GM03348 (cell line): ENCODE data around the gene TGM2.

Source experiments
- DNase-seq: peaks from one replicate; pipeline ENCODE4 v3.0.0; 2012; ENCODE audit warnings: low spot score

TGM2 gene

DNA sequence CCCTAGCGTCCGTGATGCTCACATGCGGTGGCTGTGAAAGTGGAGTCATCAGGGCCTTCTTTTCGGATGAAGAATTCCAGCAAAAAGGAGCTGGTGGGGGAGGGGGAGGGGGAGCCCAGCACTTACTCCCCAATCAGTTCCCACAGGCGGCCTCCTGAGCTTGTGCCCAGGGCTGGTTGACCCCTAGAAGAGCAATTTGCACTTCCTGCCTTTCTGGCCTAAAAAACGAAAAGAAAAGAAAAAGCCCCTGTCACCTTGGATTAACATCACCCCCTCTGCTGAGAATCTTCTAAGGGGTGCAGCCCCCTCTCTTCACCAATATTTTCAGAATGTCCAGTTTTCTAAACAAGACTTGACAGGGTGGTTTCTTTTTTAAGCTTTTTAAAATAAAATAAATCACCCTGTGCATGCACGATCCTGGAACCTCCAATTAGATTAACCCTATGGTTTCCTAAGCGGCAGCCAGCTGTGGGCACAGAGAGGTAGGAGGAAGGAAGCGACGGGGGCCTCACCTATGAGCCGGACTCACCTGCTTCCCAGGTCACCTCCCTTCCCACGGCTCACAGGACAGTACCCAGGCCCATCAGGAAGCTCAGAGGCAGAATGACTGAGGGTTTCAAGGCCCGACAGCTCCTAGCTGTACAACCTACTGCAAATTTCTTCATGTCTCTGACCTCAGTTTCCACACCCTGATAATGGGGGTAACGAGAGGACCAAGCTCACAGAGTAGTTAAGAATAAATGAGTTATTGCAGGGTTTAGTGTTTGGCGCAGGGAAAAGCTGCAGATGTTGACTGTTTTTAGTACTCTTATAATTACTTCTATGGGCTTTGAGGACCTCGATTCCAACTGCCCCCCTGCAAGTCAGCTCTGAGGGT is 10.5 kb upstream of the TGM2 start:
- no peak for DNase-seq

DNA sequence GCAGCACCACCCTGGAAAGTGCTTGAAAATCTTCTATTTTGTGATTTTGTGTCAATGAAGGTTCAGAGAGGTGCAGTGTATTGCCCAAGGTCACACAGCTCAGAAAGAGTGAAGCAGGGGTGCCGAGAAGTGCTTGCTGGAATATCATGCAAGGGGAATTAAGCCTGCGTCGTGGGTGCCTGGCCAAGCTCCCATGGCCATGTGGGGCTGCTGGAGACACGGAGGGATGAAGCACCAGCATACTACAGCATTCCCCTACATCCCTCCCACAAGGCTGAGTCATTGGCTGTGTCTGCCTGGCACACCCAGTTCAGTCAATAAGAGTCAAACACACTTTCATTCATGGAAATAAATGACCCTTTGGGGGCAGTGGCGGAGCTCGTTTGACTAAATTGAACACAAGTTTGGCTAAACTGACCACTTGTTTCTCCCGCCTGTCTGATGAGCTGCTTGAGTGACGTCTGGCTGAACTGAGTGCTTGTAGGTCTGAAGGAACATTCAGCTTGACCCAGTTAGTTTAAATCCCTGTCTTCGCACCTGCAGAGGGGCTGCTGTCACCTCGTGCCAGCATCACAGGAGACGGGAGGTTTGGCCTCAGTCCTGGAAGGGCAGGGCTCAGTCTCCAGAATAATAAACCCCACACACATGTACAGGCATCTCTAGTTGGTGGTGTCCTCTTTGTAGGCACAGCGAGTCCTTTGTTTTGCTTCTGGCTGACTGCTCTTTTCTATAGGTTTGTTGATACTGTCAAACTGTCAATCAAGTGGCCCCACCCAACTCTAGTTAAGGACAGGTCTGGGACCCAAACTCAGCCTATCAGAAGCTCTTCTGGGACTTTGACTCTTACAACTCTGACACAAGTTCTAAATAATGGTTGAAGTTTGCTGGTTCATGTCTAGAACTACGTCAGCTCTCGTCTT is 8.4 kb upstream of the TGM2 start:
- peak; percentile 93 for DNase-seq

DNA sequence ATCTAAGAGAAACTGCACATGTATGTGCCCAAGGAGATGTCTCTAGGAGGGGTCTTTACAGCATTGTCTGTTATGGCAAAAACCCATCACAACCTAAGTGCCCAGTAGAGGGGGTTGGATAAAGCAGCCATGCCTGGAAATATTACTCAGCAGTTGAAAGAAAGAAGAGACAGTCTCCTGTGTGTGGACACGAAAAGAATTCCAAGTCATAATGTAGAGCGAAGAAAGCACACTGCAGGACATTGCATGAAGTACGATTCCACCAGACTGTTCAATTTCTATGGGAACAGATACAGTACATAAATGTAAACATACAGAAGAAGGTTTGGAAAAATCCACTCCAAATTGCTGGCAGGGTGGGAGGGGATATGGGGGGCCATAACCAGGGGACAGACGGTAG is 7.3 kb upstream of the TGM2 start:
- no peak for DNase-seq

DNA sequence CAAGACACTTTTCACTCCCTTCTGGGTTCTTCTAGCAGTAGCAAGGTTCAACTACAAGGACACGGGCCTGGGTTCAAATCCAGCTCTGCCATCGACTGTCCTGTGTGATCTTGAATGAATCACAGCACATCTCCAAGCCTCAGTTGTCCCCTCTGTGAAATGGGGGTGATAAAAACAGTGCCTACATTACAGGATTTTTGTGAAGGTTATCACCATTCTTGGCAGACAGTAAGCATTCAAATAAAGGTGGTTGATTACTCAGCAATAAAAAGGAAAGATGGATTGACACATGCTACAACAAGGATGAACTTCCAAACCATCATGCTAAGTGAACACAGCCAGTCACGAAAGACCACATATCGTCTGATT is 6.6 kb upstream of the TGM2 start:
- no peak for DNase-seq

- no peak for DNase-seq
Observed at GRCh38 chr20:38170826-38171674, 6.0 kb upstream of the TGM2 start.

- no peak for DNase-seq
Observed at GRCh38 chr20:38170219-38170825, 5.3 kb upstream of the TGM2 start.

GRCh38 chr20:38169636-38170193 is 4.6 kb upstream of the TGM2 start:
- no peak for DNase-seq

DNA sequence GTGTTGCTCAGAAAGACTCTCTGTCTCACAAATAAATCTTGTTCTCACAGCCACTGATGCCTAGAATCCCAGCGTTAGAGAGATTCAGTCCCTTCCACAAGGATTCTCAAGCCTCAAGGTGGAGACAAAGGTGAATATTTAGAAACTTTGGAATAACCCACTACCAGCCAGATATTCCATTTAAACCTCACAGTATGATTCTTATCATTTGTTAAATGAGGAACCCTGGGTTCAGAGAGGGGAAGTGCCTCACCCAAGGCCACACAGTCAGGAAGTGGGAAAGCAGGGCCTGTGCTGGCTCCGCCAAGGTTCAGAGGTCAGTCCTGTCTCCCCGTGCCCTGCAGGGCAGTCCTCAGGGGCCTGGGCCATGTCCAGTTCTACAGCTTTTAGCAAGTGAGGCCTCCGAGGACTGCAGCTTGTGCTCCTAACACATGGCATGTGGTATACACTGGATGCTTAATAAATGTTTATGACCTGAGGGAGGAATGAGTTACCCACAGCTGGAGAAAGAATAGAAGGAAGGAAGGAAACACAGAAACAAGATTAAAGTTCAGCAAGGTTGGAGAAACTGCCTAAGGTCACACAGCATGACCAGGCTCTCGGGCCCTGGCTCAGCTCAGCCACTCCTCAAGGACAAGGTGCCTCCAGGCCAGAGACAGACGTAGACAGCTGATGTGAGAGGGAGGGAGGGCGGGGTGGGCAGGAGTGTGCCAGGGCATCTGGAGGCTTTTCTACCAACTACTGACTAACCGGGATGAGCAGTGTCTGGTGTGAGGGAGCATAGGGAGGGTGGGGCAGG is 3.9 kb upstream of the TGM2 start:
- DNase-seq, result no peak

GRCh38 chr20:38167851-38168760 is 3.0 kb upstream of the TGM2 start:
- peak; percentile 89 for DNase-seq

DNA sequence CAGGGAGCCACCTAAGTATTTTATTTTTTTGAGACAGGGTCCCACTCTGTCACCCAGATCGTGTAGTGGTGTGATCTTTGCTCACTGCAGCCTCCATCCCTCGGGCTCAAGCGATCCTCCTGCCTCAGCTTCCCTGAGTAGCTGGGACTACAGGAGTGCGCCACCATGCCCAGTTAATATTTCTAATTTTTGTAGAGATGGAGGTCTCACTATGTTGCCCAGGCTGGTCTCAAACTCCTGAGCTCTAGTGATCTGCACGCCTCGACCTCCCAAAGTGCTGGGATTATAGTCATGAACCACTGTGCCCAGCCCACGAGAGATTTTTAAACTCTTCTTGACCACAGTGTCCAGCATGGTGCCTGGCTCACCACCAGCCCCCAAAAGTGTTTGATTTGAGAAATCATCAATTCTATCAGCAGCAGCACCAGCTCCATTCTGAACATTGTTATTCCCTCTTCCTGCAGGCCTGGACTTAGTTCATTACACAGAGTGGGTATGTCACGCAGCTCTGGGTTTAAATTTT is 2.3 kb upstream of the TGM2 start:
- no peak for DNase-seq

DNA sequence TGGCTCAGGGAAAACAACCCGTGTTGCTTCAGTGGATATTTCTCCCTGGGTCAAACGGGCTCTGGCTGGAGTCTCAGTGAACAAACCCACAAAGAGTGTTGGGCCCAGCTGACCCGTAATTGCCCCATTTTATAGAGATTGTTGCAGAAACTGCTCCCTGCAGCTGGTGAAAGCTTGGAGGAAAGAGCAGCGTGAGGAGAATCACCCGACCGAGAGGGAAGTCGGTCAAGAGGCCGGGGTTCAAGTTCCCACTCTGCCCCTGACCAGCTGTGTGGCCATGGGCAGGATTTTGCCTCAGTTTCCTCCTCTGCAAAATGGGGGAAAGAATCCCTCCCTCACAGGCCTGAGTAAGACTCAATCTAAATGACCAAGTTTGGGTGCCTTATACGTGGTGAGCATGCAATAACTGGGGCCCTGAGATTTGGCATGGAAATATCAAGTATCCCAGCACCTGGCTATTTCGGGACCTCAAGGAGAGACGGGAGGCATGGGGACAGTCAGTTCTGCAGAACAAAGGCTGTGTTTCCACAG is 1.7 kb upstream of the TGM2 start:
- DNase-seq, result no peak

DNA sequence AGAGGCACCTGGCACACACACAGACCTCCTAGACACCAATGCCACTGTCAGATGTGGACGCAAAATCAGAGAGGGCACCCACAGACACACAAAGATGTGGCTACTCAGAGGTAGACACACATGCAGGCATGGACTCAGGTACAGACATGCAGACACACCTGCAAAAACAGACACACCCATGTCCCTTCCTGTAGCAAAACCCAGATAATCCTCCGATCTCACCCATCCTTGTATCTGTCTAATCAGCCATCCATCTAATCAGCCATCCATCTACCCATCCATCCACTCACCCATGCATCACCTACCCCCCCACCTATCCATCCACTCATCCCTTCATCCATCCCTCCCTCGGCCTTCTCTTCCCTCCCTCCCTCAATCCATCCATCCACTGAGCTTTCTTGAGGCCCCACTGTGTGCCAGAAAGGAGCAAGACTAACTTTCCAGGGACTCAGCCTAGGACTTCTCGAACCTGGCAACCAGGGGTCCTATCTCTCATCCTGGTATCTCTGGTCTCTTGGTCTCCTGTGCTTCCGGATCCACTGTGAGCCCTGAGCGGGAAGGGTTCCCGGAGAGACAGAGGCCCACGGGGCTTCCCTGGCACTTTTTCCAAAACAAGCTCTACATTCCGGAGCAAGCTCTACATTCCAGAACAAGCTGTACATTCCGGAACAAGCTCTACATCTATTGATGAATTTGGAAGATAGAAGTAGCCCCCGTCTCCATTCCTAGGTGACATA is 1.1 kb upstream of the TGM2 start:
- DNase-seq, result no peak

GRCh38 chr20:38164624-38165088 is 414 bp downstream of the TGM2 start:
- DNase-seq, result no peak

DNA sequence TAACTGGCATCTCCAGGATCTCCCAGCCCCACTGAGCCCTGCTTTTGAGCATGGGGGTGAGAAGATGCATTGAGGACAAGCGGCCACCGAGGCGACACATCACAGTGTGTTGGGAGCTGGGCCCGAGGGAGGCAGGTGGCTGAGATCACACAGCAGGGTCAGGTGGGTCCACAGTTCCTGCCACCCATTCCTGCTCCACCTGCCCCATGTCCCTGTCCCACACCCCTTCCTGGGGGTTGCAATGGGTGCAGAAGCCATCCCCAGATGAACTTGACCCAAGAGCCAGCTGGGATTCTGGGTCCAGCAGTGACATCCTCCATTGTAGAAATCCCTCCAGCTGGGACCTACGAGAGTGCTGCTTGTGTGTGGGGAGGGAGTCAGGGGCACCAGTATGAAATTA is 1.0 kb downstream of the TGM2 start:
- no peak for DNase-seq

DNA sequence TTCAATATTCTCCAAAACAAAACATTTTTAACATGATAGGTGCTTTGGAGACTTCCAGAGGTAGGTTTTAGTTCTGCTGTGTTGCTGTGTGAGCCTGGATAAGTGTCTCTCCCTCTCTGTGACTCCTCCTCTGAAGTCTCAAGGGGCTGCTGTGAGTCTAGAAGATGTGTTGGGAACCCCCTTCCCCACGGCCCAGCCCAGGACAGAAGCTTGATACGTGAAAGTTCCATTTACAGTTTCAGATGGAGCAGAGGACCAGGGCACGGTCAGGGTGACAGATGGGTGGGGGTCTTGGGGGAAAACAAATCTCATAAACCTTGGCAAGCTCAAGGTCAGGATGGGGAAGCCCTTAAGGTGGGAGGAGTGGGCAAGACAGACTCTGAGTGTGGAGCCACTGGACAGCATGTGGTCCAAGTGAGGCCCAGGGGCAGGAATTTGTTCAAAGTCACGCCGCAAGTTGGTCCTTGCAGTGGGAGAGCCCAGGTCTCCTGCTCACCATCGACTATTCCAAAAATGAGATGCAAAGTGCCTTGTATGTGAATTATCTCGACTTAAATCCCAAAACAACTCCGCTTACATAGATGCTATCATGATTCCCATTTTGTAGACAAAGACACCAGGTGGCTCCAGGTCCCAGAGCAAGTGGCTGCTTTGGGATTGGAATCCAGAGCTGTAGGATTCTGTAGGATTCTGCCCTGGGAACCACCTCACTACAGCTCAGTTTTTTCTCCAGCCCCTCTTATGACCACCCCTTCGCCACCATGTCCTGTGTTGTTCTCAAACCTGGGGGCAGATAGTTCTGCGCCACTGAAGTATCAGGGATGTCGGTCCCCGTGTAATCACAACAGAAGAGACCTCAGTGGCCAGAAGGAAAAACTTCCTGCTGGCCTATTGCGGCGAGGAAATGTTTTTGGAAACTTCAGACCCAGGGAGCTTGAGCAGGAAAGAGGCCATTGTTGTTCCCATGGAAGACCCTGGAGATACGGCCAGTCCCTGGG is 1.9 kb downstream of the TGM2 start:
- no peak for DNase-seq

GRCh38 chr20:38162149-38162548 is 2.9 kb downstream of the TGM2 start:
- no peak for DNase-seq

- no peak for DNase-seq
Observed at GRCh38 chr20:38161412-38161774, 3.7 kb downstream of the TGM2 start.
